Suprapubic skin (tissue), 4 donors: ENCODE measurements around the gene TATDN3.

ENCODE experiments used
- POLR2A ChIP-seq, 2 donors: fragments of 450-650 bp; IDR thresholded peaks; one replicate each; pipeline ENCODE4 v1.6.1; 2017; ENCODE audit warnings: antibody characterized with exemption in 2 of 2, mild to moderate bottlenecking in 2 of 2, moderate library complexity in 2 of 2
- POLR2AphosphoS5 ChIP-seq, 3 donors: sonication (generic); formaldehyde crosslinking; IDR thresholded peaks; one replicate each; pipeline ENCODE4 v1.6.1; 2017; ENCODE audit warnings: antibody characterized with exemption in 3 of 3
- TF ChIP-seq, protein P1 (sequence below), 2 donors: fragments of 200-600 bp in 1 of 2; fragments of 450-650 bp in 1 of 2; sonication (generic) in 1 of 2; IDR thresholded peaks; one replicate each; pipeline ENCODE4 v1.5.1; 2016 to 2019; ENCODE audit warnings: antibody characterized with exemption in 2 of 2, mild to moderate bottlenecking in 1 of 2, moderate library complexity in 1 of 2

DNA sequence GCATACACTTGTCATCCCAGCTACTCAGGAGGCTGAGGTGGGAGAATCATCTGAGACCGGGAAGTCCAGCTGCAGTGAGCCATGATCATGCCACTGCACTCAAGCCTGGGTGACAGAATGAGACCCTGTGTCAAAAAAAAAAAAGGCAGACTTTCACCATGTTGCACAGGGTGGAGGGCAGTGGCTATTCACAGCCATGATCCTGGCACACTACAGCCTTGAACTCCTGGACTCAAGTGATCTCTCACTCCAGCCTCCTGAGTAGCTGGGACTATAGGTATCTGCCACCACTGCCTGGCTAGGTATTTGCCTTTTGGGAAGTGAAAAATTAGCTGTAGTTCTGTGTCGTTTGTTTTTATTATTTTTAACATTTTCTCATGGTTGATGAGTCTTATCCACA, 36.7 kb downstream of the TATDN3 start:
- TF ChIP-seq POLR2AphosphoS5 (IDR thresholded peaks at IDR 0.05) (no peak), POLR2A (IDR thresholded peaks at IDR 0.05) (no peak)
- TF ChIP-seq, protein P1, sequence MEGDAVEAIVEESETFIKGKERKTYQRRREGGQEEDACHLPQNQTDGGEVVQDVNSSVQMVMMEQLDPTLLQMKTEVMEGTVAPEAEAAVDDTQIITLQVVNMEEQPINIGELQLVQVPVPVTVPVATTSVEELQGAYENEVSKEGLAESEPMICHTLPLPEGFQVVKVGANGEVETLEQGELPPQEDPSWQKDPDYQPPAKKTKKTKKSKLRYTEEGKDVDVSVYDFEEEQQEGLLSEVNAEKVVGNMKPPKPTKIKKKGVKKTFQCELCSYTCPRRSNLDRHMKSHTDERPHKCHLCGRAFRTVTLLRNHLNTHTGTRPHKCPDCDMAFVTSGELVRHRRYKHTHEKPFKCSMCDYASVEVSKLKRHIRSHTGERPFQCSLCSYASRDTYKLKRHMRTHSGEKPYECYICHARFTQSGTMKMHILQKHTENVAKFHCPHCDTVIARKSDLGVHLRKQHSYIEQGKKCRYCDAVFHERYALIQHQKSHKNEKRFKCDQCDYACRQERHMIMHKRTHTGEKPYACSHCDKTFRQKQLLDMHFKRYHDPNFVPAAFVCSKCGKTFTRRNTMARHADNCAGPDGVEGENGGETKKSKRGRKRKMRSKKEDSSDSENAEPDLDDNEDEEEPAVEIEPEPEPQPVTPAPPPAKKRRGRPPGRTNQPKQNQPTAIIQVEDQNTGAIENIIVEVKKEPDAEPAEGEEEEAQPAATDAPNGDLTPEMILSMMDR (IDR thresholded peaks at IDR 0.05) = no peak
